Esophagus muscularis mucosa (tissue), 4 donors: Measurements from ENCODE around the gene C14orf39. TPM values are rescaled to one million over a fixed set of nuclear protein-coding genes. Genes with fewer than 3 reads are reported as not detected.

Experiments
- DNase-seq: peaks from one replicate; pipeline ENCODE4 v3.0.0-alpha.2; 2017; ENCODE audit errors: extremely low spot score
- H3K27ac ChIP-seq, 4 donors: fragments of 200-600 bp; sonication (generic); replicated peaks in 1 of 4; 1 replicate in 3 of 4; 2 replicates in 1 of 4; pipeline ENCODE4 v1.5.1; 2016 to 2019; ENCODE audit warnings: mild to moderate bottlenecking in 1 of 4
- H3K27me3 ChIP-seq, 4 donors: fragments of 200-600 bp; sonication (generic); one replicate each; pipeline versions ENCODE4 v1.5.1 to v1.6.0; 2016 to 2019
- H3K36me3 ChIP-seq, 4 donors: fragments of 200-600 bp; sonication (generic); one replicate each; pipeline ENCODE4 v1.5.1; 2016 to 2019
- H3K4me1 ChIP-seq, 4 donors: fragments of 200-600 bp; sonication (generic); one replicate each; pipeline ENCODE4 v1.5.1; 2016 to 2019
- H3K4me3 ChIP-seq, 4 donors: fragments of 200-600 bp; sonication (generic); 1 replicate in 2 of 4; 2 replicates in 2 of 4; pipeline ENCODE4 v1.5.1; 2016 to 2019; ENCODE audit warnings: mild to moderate bottlenecking in 4 of 4, moderate library complexity in 1 of 4
- H3K9me3 ChIP-seq, 4 donors: fragments of 200-600 bp; sonication (generic); 1 replicate in 3 of 4; 2 replicates in 1 of 4; pipeline ENCODE4 v1.5.1; 2016 to 2019
- EP300 ChIP-seq: sonication (generic); formaldehyde crosslinking; IDR thresholded peaks from one replicate; pipeline ENCODE4 v1.6.1; 2017; ENCODE audit warnings: antibody characterized with exemption
- POLR2A ChIP-seq: fragments of 450-650 bp; IDR thresholded peaks from one replicate; pipeline ENCODE4 v1.6.1; 2017; ENCODE audit warnings: antibody characterized with exemption, moderate library complexity, mild to moderate bottlenecking, low read depth
- POLR2AphosphoS5 ChIP-seq, 2 donors: sonication (generic); formaldehyde crosslinking; IDR thresholded peaks; one replicate each; pipeline ENCODE4 v1.6.1; 2017; ENCODE audit warnings: antibody characterized with exemption in 2 of 2
- WGBS: methylation state at CpG from one replicate; pipeline ENCODE4 v1.1.5; 2018; 5-methylcytosine and 5-hydroxymethylcytosine counted together
- intact Hi-C: fragments of 100-400 bp; cut with DNase I; formaldehyde crosslinking; loops from one replicate; pipeline ENCODE4 v1.15.1; 2023
- total RNA-seq, 4 donors: library from RNA; depleted of rRNA; stranded (reverse); fragments of >200 nt; gene quantifications; one replicate each; pipeline versions ENCODE4 v1.1.0 to v1.2.1, GENCODE V29; 2016
- TF ChIP-seq, protein P1 (sequence below), 3 experiments: fragments of 200-600 bp in 2 of 3; fragments of 450-650 bp in 1 of 3; sonication (generic) in 2 of 3; IDR thresholded peaks; one replicate each; pipeline ENCODE4 v1.5.1; 2017 to 2019; ENCODE audit warnings: antibody characterized with exemption in 3 of 3, mild to moderate bottlenecking in 2 of 3, moderate library complexity in 1 of 3

The C14orf39 gene
- total RNA-seq, 4 donors from 2014 or later: 0.29 to 3.7 (median 0.50) TPM; not detected in 1

DNA sequence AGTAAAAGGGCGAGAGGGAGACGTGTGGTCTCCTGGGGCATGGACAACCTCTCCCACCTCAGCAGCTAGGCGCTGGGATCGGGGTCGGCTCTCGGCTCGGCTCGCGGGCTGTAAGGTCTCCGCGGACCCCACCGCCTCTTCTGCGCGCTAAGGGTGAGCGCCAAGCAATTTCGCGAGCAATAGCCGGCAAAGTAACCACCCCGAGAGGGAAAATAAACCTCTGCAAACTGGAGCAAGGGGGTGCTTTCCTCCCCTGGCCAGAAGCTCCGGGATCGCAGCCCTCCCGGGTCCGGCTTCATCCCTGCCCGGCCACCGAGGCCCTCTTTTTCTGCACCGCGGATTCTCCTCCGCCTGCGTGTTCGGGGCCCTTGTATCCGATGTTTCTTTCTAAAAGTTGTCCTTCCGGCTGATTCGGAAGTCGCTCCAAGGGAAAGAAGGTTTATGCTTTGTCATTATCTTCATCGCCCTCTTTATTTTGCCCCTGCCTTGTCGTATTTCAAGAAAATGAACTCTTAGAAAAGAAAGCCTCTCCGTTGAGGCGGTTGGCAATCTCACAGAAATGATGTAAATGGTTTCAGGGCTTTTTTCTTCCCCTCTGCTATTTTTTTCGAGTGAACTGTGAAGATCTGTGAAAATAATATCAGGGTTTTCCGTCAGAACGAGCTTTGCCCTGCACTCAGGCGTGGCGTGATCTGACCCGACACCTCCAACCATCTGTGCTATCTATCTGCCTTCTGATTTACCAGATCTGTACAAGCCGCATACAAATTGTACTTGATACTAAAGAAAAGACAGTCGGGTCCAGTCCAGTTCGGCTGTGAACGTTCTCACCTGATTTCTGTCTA is 21.3 kb upstream of the C14orf39 start:
- Histone ChIP-seq H3K36me3 (no peaks in the 10 kb centered on the region), H3K27me3 (peaks cover 0 to 98% (median 69%) of the 10 kb centered on the region in 4 donors), H3K9me3 (no peaks in the 10 kb centered on the region), H3K4me1 (peaks cover 13 to 47% (median 41%) of the 10 kb centered on the region in 4 donors), H3K27ac (no peak overlapping the region), H3K4me3 (no peak overlapping the region)
- 8% methylated on average over 28 of the region's 48 CpGs for WGBS
- DNase-seq: no peak
- intact Hi-C loops: no loop called here
- TF ChIP-seq POLR2AphosphoS5 (IDR thresholded peaks at IDR 0.05) (no peak), EP300 (no peak), POLR2A (no peak)
- TF ChIP-seq, protein P1, sequence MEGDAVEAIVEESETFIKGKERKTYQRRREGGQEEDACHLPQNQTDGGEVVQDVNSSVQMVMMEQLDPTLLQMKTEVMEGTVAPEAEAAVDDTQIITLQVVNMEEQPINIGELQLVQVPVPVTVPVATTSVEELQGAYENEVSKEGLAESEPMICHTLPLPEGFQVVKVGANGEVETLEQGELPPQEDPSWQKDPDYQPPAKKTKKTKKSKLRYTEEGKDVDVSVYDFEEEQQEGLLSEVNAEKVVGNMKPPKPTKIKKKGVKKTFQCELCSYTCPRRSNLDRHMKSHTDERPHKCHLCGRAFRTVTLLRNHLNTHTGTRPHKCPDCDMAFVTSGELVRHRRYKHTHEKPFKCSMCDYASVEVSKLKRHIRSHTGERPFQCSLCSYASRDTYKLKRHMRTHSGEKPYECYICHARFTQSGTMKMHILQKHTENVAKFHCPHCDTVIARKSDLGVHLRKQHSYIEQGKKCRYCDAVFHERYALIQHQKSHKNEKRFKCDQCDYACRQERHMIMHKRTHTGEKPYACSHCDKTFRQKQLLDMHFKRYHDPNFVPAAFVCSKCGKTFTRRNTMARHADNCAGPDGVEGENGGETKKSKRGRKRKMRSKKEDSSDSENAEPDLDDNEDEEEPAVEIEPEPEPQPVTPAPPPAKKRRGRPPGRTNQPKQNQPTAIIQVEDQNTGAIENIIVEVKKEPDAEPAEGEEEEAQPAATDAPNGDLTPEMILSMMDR (IDR thresholded peaks at IDR 0.05): no peak

DNA sequence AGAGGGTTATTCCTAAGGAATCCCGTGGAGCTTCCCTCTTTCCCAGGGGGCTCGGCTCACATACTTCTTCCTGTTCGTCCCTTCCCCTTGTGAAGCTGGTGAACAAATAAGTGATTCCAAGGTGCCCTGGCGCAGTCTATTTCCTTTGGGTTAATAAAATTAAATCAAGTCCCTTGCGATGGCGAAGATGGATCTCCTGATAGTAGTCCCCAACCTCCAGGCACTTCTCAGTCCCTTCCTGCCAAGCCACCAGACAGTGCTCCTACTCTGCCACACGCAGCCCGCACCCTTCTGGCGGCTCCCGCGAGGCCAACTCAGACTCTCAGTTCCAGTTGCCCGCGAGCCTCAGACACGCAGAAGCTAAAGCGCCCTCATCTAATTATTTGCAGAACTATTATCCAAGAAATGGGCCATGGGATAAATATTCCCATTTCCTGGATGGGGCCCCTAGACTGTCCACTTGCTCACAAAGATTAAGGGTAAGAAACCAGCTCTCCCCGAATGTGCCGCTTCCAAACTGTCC is 20.7 kb upstream of the C14orf39 start:
- TF ChIP-seq, protein P1 (IDR thresholded peaks at IDR 0.05): no peak
- intact Hi-C loops: no loop called here
- no peaks in the 10 kb centered on the region for H3K9me3 ChIP-seq
- H3K27me3 ChIP-seq: peaks cover 0 to 97% (median 64%) of the 10 kb centered on the region in 4 donors
- H3K4me3 ChIP-seq: no peak overlapping the region
- H3K36me3 ChIP-seq: no peaks in the 10 kb centered on the region
- no peak overlapping the region for H3K27ac ChIP-seq
- peaks cover 13 to 45% (median 41%) of the 10 kb centered on the region in 4 donors for H3K4me1 ChIP-seq
- 3% methylated on average over 15 of the region's 17 CpGs for WGBS
- DNase-seq: no peak

- 4% methylated on average over 7 of the region's 7 CpGs for WGBS
- DNase-seq: no peak
- Histone ChIP-seq H3K36me3 (no peaks in the 10 kb centered on the region), H3K4me1 (peaks cover 10 to 40% (median 36%) of the 10 kb centered on the region in 4 donors), H3K4me3 (no peak overlapping the region), H3K9me3 (no peaks in the 10 kb centered on the region), H3K27ac (no peak overlapping the region), H3K27me3 (peaks cover 0 to 97% (median 59%) of the 10 kb centered on the region in 4 donors)
- no peak for TF ChIP-seq POLR2AphosphoS5 (IDR thresholded peaks at IDR 0.05)
- TF ChIP-seq, protein P1 (IDR thresholded peaks at IDR 0.05): no peak
- TF ChIP-seq POLR2A: no peak
- no peak for TF ChIP-seq EP300
- intact Hi-C loops: no loop called here
Measured at GRCh38 chr14:60506010-60506409, 20.1 kb upstream of the C14orf39 start.

DNA sequence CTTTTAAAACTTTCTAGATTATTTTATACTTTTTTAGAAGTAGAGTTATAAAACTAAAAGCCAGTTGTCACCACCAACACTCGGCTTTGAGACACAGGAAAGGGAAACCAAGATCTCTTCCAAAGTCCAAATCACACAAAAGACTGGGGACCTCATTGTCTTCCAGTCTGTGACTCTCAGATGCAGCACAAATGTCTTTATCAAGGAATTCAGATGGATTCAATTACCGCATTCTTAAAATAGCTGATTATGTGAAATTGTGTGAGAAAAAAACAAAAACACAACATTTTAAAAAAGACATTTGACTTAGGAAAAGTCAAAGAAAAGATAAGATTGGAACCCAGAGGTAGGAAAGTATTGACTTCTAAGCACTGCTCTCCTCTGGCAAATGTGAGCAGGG is 19.6 kb upstream of the C14orf39 start:
- no peak for DNase-seq
- no peaks in the 10 kb centered on the region for H3K9me3 ChIP-seq
- TF ChIP-seq POLR2A (no peak), EP300 (no peak), POLR2AphosphoS5 (IDR thresholded peaks at IDR 0.05) (no peak)
- TF ChIP-seq, protein P1 (IDR thresholded peaks at IDR 0.05): no peak
- peaks cover 0 to 96% (median 53%) of the 10 kb centered on the region in 4 donors for H3K27me3 ChIP-seq
- 16% methylated on average over 2 of the region's 2 CpGs for WGBS
- no peak overlapping the region for H3K27ac ChIP-seq
- H3K36me3 ChIP-seq: no peaks in the 10 kb centered on the region
- intact Hi-C loops: no loop called here
- peaks cover 6 to 34% (median 31%) of the 10 kb centered on the region in 4 donors for H3K4me1 ChIP-seq
- no peak overlapping the region for H3K4me3 ChIP-seq
